Measurements from ENCODE around the gene TEKT3. TPM values are rescaled to one million over a fixed set of nuclear protein-coding genes. Genes with fewer than 3 reads are reported as not detected.

TEKT3 gene
- polyA plus RNA-seq, 3 donors: not detected

DNA sequence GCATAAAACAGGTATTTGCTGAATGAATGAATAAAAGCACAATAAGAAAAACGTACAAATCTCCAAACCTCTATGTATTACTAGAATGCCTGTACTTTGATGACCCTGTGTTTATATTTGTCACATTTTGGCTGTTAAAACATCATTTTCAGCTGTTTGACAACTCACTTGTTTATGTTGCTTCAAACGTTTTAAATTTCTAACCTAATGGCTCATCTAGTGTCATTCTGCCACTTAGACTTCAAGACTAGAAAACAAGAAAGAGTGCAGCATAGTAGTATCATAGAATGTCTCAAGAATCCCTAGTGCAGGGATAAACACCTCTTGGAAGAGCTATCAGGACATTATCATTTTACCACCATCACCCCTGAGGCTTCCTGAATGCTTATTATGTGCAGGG is 56.9 kb downstream of the TEKT3 start:
- Mint-ChIP-seq H3K9me3 (peaks cover 0 to 14% (median 3%) of the 10 kb centered on the region in 7 donors), H3K27me3 (ENCODE audit: low read depth in 3 of 3) (peaks cover 4 to 25% (median 5%) of the 10 kb centered on the region in 3 donors), H3K27ac (no peak overlapping the region), H3K4me3 (no peak overlapping the region), H3K36me3 (no peaks in the 10 kb centered on the region), H3K4me1 (no peaks in the 10 kb centered on the region)
- no peak overlapping the region for H3K4me3 ChIP-seq (replicated peaks in 1 of 3; ENCODE audit: low read depth in 2 of 3, low read length in 3 of 3)
- H3K9ac ChIP-seq (ENCODE audit: insufficient read depth, low read length, poor library complexity, severe bottlenecking): no peak overlapping the region
- no peaks in the 10 kb centered on the region for H3K4me1 ChIP-seq (ENCODE audit: control insufficient read depth in 1 of 2, insufficient read depth in 2 of 2, low read length in 2 of 2)
- no peaks in the 10 kb centered on the region for H4K20me1 ChIP-seq (ENCODE audit: insufficient read depth, low read length)
- intact Hi-C loops (cut with micrococcal nuclease): no loop called here
- no peak overlapping the region for H2AFZ ChIP-seq (ENCODE audit: insufficient read depth, low read depth, low read length, poor library complexity, severe bottlenecking)
- no peaks in the 10 kb centered on the region for H3K9me3 ChIP-seq (replicated peaks in 1 of 2; ENCODE audit: control insufficient read depth in 1 of 2, insufficient read depth in 1 of 2, low read length in 2 of 2)
- H3K27me3 ChIP-seq (ENCODE audit: control insufficient read depth in 2 of 2, insufficient read depth in 2 of 2, low read length in 2 of 2): peaks cover under 1 to 5% of the 10 kb centered on the region in 2 donors
- DNase-seq: no peak
- H3K79me2 ChIP-seq (ENCODE audit: insufficient read depth, low read length): no peaks in the 10 kb centered on the region
- TF ChIP-seq, protein P1, sequence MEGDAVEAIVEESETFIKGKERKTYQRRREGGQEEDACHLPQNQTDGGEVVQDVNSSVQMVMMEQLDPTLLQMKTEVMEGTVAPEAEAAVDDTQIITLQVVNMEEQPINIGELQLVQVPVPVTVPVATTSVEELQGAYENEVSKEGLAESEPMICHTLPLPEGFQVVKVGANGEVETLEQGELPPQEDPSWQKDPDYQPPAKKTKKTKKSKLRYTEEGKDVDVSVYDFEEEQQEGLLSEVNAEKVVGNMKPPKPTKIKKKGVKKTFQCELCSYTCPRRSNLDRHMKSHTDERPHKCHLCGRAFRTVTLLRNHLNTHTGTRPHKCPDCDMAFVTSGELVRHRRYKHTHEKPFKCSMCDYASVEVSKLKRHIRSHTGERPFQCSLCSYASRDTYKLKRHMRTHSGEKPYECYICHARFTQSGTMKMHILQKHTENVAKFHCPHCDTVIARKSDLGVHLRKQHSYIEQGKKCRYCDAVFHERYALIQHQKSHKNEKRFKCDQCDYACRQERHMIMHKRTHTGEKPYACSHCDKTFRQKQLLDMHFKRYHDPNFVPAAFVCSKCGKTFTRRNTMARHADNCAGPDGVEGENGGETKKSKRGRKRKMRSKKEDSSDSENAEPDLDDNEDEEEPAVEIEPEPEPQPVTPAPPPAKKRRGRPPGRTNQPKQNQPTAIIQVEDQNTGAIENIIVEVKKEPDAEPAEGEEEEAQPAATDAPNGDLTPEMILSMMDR (IDR thresholded peaks at IDR 0.05): no peak
- no peak overlapping the region for H3K27ac ChIP-seq (ENCODE audit: low read depth in 1 of 2, low read length in 2 of 2)
- no CpG with 5 or more reads among the region's 2 CpGs for WGBS (ENCODE audit: insufficient coverage)
- no peaks in the 10 kb centered on the region for H3K36me3 ChIP-seq (replicated peaks in 1 of 2; ENCODE audit: control insufficient read depth in 1 of 2, insufficient read depth in 2 of 2, low read length in 2 of 2)
- no peak overlapping the region for H3K4me2 ChIP-seq (replicated peaks; ENCODE audit: extremely low read depth, low read length, poor library complexity, severe bottlenecking)

DNA sequence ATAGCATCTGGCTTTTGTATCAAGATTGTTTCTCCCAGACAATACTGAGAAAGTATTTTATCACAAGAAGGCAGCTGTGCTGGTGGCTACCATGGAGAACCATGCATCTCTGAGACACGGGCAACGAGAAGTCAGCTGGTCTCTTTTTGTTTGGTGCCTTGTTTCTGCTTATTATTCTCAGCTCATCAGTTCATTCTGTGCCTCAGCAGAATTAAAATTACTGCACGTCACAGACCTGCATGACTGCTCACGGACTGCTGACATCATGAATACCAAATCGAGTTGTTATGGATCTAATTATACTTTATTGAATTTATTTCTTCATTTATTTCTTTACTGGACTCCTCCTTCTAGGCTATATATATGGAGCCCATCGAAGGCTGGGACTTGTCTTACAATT is 57.3 kb downstream of the TEKT3 start:
- Histone ChIP-seq H3K36me3 (replicated peaks in 1 of 2; ENCODE audit: control insufficient read depth in 1 of 2, insufficient read depth in 2 of 2, low read length in 2 of 2) (no peaks in the 10 kb centered on the region), H2AFZ (ENCODE audit: insufficient read depth, low read depth, low read length, poor library complexity, severe bottlenecking) (no peak overlapping the region), H3K27me3 (ENCODE audit: control insufficient read depth in 2 of 2, insufficient read depth in 2 of 2, low read length in 2 of 2) (peaks cover 5 to 7% of the 10 kb centered on the region in 2 donors), H3K4me2 (replicated peaks; ENCODE audit: extremely low read depth, low read length, poor library complexity, severe bottlenecking) (no peak overlapping the region), H3K9me3 (replicated peaks in 1 of 2; ENCODE audit: control insufficient read depth in 1 of 2, insufficient read depth in 1 of 2, low read length in 2 of 2) (no peaks in the 10 kb centered on the region), H4K20me1 (ENCODE audit: insufficient read depth, low read length) (no peaks in the 10 kb centered on the region), H3K4me1 (ENCODE audit: control insufficient read depth in 1 of 2, insufficient read depth in 2 of 2, low read length in 2 of 2) (no peaks in the 10 kb centered on the region), H3K9ac (ENCODE audit: insufficient read depth, low read length, poor library complexity, severe bottlenecking) (no peak overlapping the region), H3K4me3 (replicated peaks in 1 of 3; ENCODE audit: low read depth in 2 of 3, low read length in 3 of 3) (no peak overlapping the region), H3K27ac (ENCODE audit: low read depth in 1 of 2, low read length in 2 of 2) (no peak overlapping the region), H3K79me2 (ENCODE audit: insufficient read depth, low read length) (no peaks in the 10 kb centered on the region)
- DNase-seq: no peak
- TF ChIP-seq, protein P1 (IDR thresholded peaks at IDR 0.05): no peak
- Mint-ChIP-seq H3K4me3 (no peak overlapping the region), H3K4me1 (no peaks in the 10 kb centered on the region), H3K27me3 (ENCODE audit: low read depth in 3 of 3) (peaks cover 4 to 27% (median 7%) of the 10 kb centered on the region in 3 donors), H3K9me3 (peaks cover 0 to 18% (median 6%) of the 10 kb centered on the region in 7 donors), H3K27ac (no peak overlapping the region), H3K36me3 (no peaks in the 10 kb centered on the region)
- WGBS (ENCODE audit: insufficient coverage): 75% methylated on average over 2 of the region's 6 CpGs
- intact Hi-C loops (cut with micrococcal nuclease): no loop called here

Measured in CD14-positive monocyte (primary cell).